PC-9 (cell line): ENCODE data around the gene CDC27. TPM values are rescaled to one million over a fixed set of nuclear protein-coding genes. Genes with fewer than 3 reads are reported as not detected.

Experiments
- BruUV-seq: library from RNA; stranded (reverse); fragments of 400-500 nt; replicated peaks from 2 replicates; lab custom pipeline; 2021; lab: Mats Ljungman, UMichigan
- CTCF ChIA-PET: fragments of 300-600 bp; sonication (Branson Sonifier 250); formaldehyde crosslinking; loops from one replicate; lab custom pipeline; 2022; ENCODE audit warnings: antibody characterized with exemption; lab: Charles Lee
- POLR2A ChIA-PET: fragments of 300-600 bp; sonication (Branson Sonifier 250); formaldehyde crosslinking; loops from one replicate; lab custom pipeline; 2022; ENCODE audit warnings: antibody characterized with exemption; ENCODE audit not compliant: unreplicated experiment; lab: Charles Lee
- DNase-seq, 2 experiments: peaks; one replicate each; pipeline versions ENCODE4 v3.0.0 to v3.0.0-alpha.2; 2015 to 2022; ENCODE audit warnings: mixed read lengths in 1 of 2
- H2AFZ ChIP-seq: fragments of 200-600 bp; sonication (generic); 2 replicates; pipeline ENCODE4 v1.8.1; 2017; ENCODE audit warnings: antibody characterized with exemption
- H3F3A ChIP-seq: fragments of 200-600 bp; sonication (generic); 2 replicates; pipeline ENCODE4 v1.8.1; 2017; ENCODE audit warnings: antibody characterized with exemption, mild to moderate bottlenecking, low read depth; ENCODE audit not compliant: insufficient read depth
- H3K27ac ChIP-seq: fragments of 200-600 bp; sonication (generic); 2 replicates; pipeline ENCODE4 v1.6.1; 2016; ENCODE audit warnings: mixed run types
- H3K27me3 ChIP-seq: fragments of 200-600 bp; sonication (generic); 2 replicates; pipeline ENCODE4 v1.6.1; 2016; ENCODE audit warnings: low read depth, mixed run types; ENCODE audit not compliant: insufficient read depth
- H3K36me3 ChIP-seq: fragments of 200-600 bp; sonication (generic); 2 replicates; pipeline ENCODE4 v1.6.1; 2016; ENCODE audit warnings: low read depth, mixed run types
- H3K4me1 ChIP-seq: fragments of 200-600 bp; sonication (generic); replicated peaks from 2 replicates; pipeline ENCODE4 v1.6.1; 2016; ENCODE audit warnings: mixed run types; ENCODE audit not compliant: insufficient read depth
- H3K4me2 ChIP-seq: fragments of 200-600 bp; sonication (generic); 2 replicates; pipeline ENCODE4 v1.6.1; 2017; ENCODE audit warnings: mixed run types
- H3K4me3 ChIP-seq: fragments of 200-600 bp; sonication (generic); 2 replicates; pipeline ENCODE4 v1.6.1; 2016; ENCODE audit warnings: mixed run types
- H3K79me2 ChIP-seq: fragments of 200-600 bp; sonication (generic); 2 replicates; pipeline ENCODE4 v1.6.1; 2017; ENCODE audit warnings: low read depth, mixed run types
- H3K9me2 ChIP-seq: fragments of 200-600 bp; sonication (generic); 2 replicates; pipeline ENCODE4 v1.8.1; 2017; ENCODE audit warnings: mild to moderate bottlenecking; ENCODE audit not compliant: insufficient read depth
- H3K9me3 ChIP-seq: fragments of 200-600 bp; sonication (generic); 2 replicates; pipeline ENCODE4 v1.8.1; 2016; ENCODE audit warnings: low read depth; ENCODE audit not compliant: insufficient read depth
- H4K20me1 ChIP-seq: fragments of 200-600 bp; sonication (generic); 2 replicates; pipeline ENCODE4 v1.8.1; 2017; ENCODE audit not compliant: insufficient read depth
- CTCF ChIP-seq: fragments of 200-600 bp; sonication (generic); conservative IDR thresholded peaks from 2 replicates; pipeline ENCODE4 v1.6.1; 2017; ENCODE audit warnings: mixed run types, antibody characterized with exemption, mild to moderate bottlenecking, moderate library complexity
- EZH2 ChIP-seq: fragments of 200-600 bp; sonication (generic); IDR thresholded peaks from 2 replicates; pipeline ENCODE4 v1.8.0; 2017; ENCODE audit warnings: antibody characterized with exemption, low read depth
- intact Hi-C: fragments of 100-400 bp; cut with micrococcal nuclease; formaldehyde crosslinking; loops from one replicate; pipeline ENCODE4 v1.10.0; 2022; ENCODE audit not compliant: unreplicated experiment
- total RNA-seq: library from RNA; stranded (reverse); gene quantifications from 2 replicates; pipeline ENCODE4 v1.2.3, GENCODE V29; 2021

The CDC27 gene
- total RNA-seq, 1 experiment from 2014 or later = 94.3 TPM

DNA sequence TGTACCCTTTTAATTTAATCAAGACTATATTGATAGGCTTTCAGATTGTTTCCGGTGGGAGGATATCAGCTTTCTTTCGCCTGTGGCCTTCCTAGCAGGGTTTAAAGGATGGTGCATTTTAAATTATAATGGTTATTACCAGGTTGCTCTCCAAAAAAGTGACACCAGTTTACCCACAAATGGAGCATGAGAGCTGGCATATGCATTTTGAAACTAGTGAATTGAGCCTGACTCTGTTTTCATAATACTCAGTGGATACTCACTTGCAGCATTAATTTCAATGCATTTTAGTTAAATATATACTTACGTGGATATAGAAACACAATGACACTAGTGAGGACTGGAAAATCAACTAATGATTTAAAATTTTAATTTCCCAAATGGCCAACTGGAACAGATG is 25.8 kb upstream of the CDC27 start:
- Histone ChIP-seq H3K4me2 (no peak overlapping the region), H3K79me2 (no peaks in the 10 kb centered on the region), H2AFZ (no peak overlapping the region), H3K4me3 (no peak overlapping the region), H3K27ac (no peak overlapping the region), H3K27me3 (no peaks in the 10 kb centered on the region), H3K9me2 (no peaks in the 10 kb centered on the region), H3K4me1 (no peaks in the 10 kb centered on the region), H3K36me3 (no peaks in the 10 kb centered on the region), H4K20me1 (no peaks in the 10 kb centered on the region), H3K9me3 (no peaks in the 10 kb centered on the region), H3F3A (no peaks in the 10 kb centered on the region)
- no peak for DNase-seq
- ChIA-PET CTCF (no interaction called here), POLR2A (no interaction called here)
- BruUV-seq = no TSS peak
- TF ChIP-seq EZH2 (no peak), CTCF (no peak)
- intact Hi-C loops = no loop called here

DNA sequence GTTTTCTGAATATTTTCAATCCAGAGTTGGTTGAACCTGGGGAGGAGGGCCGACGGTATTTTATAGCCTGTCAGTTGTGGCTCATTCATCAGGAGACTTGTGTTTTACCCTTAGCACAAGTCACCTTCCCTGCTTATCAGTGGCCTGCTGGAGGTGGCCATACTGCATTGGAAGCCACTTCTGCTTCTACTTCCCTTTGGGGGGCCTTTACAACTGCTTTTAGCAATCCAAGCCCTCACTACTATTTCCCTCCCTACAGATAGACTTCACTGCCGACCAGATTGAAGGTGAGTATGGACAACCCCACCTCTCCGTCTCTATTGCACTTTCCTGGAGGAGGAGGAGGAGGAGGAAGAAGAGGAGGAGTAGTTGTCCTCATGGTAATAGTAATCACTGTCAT is 24.4 kb upstream of the CDC27 start:
- Histone ChIP-seq H3F3A (no peaks in the 10 kb centered on the region), H3K4me3 (no peak overlapping the region), H4K20me1 (no peaks in the 10 kb centered on the region), H3K9me3 (no peaks in the 10 kb centered on the region), H3K27me3 (no peaks in the 10 kb centered on the region), H3K36me3 (no peaks in the 10 kb centered on the region), H3K79me2 (no peaks in the 10 kb centered on the region), H3K4me2 (no peak overlapping the region), H3K4me1 (no peaks in the 10 kb centered on the region), H3K27ac (no peak overlapping the region), H2AFZ (no peak overlapping the region), H3K9me2 (no peaks in the 10 kb centered on the region)
- DNase-seq = no peak
- intact Hi-C loops = no loop called here
- ChIA-PET POLR2A (no interaction called here), CTCF (no interaction called here)
- BruUV-seq = no TSS peak
- TF ChIP-seq EZH2 (no peak), CTCF (no peak)

- H4K20me1 ChIP-seq = no peaks in the 10 kb centered on the region
- intact Hi-C loops = no loop called here
- CTCF ChIA-PET = no interaction called here
- H3K9me3 ChIP-seq = no peaks in the 10 kb centered on the region
- H3K36me3 ChIP-seq = no peaks in the 10 kb centered on the region
- no peaks in the 10 kb centered on the region for H3K4me1 ChIP-seq
- no peak overlapping the region for H3K4me3 ChIP-seq
- H3K27me3 ChIP-seq = no peaks in the 10 kb centered on the region
- POLR2A ChIA-PET = interaction anchor here (0.7 kb wide), 1 partner anchor 84 kb away, joined by 3 read pairs; no protein-coding TSS in a partner anchor
- no peak overlapping the region for H2AFZ ChIP-seq
- H3K27ac ChIP-seq = no peak overlapping the region
- no peak overlapping the region for H3K4me2 ChIP-seq
- no peaks in the 10 kb centered on the region for H3F3A ChIP-seq
- TF ChIP-seq CTCF (no peak), EZH2 (no peak)
- no peak for DNase-seq
- H3K9me2 ChIP-seq = no peaks in the 10 kb centered on the region; the same call in 1 of the 2 replicates
- H3K79me2 ChIP-seq = no peaks in the 10 kb centered on the region
- BruUV-seq = no TSS peak
Measured at GRCh38 chr17:47212458-47212857, 23.4 kb upstream of the CDC27 start.
